Chondrocyte (in vitro differentiated cells): ENCODE results near the gene PTPRQ. TPM values are rescaled to one million over a fixed set of nuclear protein-coding genes. Genes with fewer than 3 reads are reported as not detected.

Source experiments
- DNase-seq: peaks from one replicate; pipeline ENCODE4 v3.0.0; 2021; ENCODE audit warnings: mixed read lengths, low spot score
- H3K27ac Mint-ChIP-seq: one replicate; pipeline ENCODE4 v1.8.0; 2021; ENCODE audit warnings: mild to moderate bottlenecking, moderate library complexity, mixed read lengths; ENCODE audit not compliant: unreplicated experiment
- H3K27me3 Mint-ChIP-seq: 2 replicates; pipeline ENCODE4 v1.8.0; 2021; ENCODE audit warnings: low read depth, mixed read lengths
- H3K36me3 Mint-ChIP-seq: 2 replicates; pipeline ENCODE4 v1.8.0; 2021; ENCODE audit warnings: low read depth, mixed read lengths
- H3K4me1 Mint-ChIP-seq: 2 replicates; pipeline ENCODE4 v1.8.0; 2021; ENCODE audit warnings: low read depth, mild to moderate bottlenecking, mixed read lengths
- H3K4me3 Mint-ChIP-seq: one replicate; pipeline ENCODE4 v1.8.0; 2021; ENCODE audit warnings: mild to moderate bottlenecking, moderate library complexity, mixed read lengths; ENCODE audit not compliant: unreplicated experiment
- H3K9me3 Mint-ChIP-seq: 2 replicates; pipeline ENCODE4 v1.8.0; 2021; ENCODE audit warnings: low read depth, mixed read lengths
- CTCF ChIP-seq: fragments of 200-600 bp; sonication (generic); IDR thresholded peaks from 2 replicates; pipeline ENCODE4 v1.5.0; 2021; ENCODE audit warnings: antibody characterized with exemption, mild to moderate bottlenecking, moderate library complexity
- total RNA-seq: library from RNA; stranded (reverse); gene quantifications from 3 replicates; pipeline ENCODE4 v1.2.1, GENCODE V29; 2021

The PTPRQ gene
- total RNA-seq, 1 donor from 2014 or later, result 0.10 TPM

- Mint-ChIP-seq H3K27me3 (peaks cover 8% of the 10 kb centered on the region), H3K36me3 (no peaks in the 10 kb centered on the region), H3K27ac (peak overlapping the region; percentile 55), H3K9me3 (no peaks in the 10 kb centered on the region), H3K4me3 (no peak overlapping the region), H3K4me1 (peaks cover 25% of the 10 kb centered on the region)
- no peak for TF ChIP-seq CTCF
- no peak for DNase-seq
Observed at GRCh38 chr12:80419644-80420043, 24.4 kb upstream of the PTPRQ start.

DNA sequence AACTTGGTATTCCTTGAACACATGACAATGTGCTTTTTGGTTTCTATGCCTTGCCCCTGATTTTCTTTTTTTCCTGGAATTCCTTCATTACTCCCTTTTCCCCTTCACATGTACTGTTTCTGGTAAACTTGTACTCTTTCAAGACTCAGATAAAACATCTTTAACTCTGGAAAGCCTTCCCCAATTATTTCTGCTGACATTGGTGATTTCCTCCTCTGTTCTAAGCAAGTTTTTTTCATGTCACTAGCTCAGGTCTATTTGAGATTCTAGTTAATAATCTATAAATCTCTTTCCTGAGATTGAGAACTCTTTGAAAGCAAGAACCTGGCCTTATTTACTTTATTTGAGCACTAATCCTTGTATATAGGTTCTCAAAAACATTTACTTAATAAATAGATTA is 24.0 kb upstream of the PTPRQ start:
- H3K9me3 Mint-ChIP-seq, result no peaks in the 10 kb centered on the region
- H3K36me3 Mint-ChIP-seq, result no peaks in the 10 kb centered on the region
- H3K27ac Mint-ChIP-seq, result peak overlapping the region; percentile 4
- H3K27me3 Mint-ChIP-seq, result peaks cover 6% of the 10 kb centered on the region
- no peak overlapping the region for H3K4me3 Mint-ChIP-seq
- no peak for DNase-seq
- no peak for TF ChIP-seq CTCF
- peaks cover 25% of the 10 kb centered on the region for H3K4me1 Mint-ChIP-seq

DNA sequence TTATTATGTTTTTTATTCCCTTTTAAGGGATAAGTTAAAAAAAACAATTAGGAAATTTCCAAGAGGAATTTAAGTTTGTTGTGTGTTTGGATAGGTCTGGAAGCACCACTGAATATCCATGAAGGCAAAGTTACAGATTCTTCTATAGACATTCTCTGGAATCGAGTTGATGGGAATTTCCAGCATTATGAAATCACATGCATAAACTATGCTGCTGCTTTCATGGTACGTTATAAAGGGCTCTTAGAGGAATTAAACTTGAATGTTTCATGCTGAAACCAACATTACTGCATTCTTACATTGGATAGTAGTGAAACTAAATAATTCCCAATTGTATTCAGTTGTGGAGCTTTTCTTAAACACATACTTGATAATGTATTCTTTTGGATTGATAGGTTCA is 21.5 kb upstream of the PTPRQ start:
- Mint-ChIP-seq H3K4me1 (peaks cover 25% of the 10 kb centered on the region), H3K9me3 (no peaks in the 10 kb centered on the region), H3K4me3 (no peak overlapping the region), H3K27me3 (peaks cover 4% of the 10 kb centered on the region), H3K36me3 (no peaks in the 10 kb centered on the region), H3K27ac (no peak overlapping the region)
- TF ChIP-seq CTCF, result no peak
- no peak for DNase-seq

- Mint-ChIP-seq H3K27ac (no peak overlapping the region), H3K9me3 (no peaks in the 10 kb centered on the region), H3K4me1 (peaks cover 6% of the 10 kb centered on the region), H3K36me3 (no peaks in the 10 kb centered on the region), H3K4me3 (no peak overlapping the region), H3K27me3 (no peaks in the 10 kb centered on the region)
- TF ChIP-seq CTCF, result no peak
- no peak for DNase-seq
Observed at GRCh38 chr12:80432061-80432460, 12.0 kb upstream of the PTPRQ start.

- H3K4me3 Mint-ChIP-seq, result no peak overlapping the region
- peaks cover 51% of the 10 kb centered on the region for H3K4me1 Mint-ChIP-seq
- H3K36me3 Mint-ChIP-seq, result no peaks in the 10 kb centered on the region
- no peaks in the 10 kb centered on the region for H3K27me3 Mint-ChIP-seq
- H3K27ac Mint-ChIP-seq, result peak overlapping the region; percentile 52
- no peak for TF ChIP-seq CTCF
- peaks cover 7% of the 10 kb centered on the region for H3K9me3 Mint-ChIP-seq
- DNase-seq, result no peak
Observed at GRCh38 chr12:80441921-80442320, 2.1 kb upstream of the PTPRQ start.
